HepG2 (cell line): ENCODE measurements around the gene HDGFL2.

Experiments used
- ATF3 ChIP-seq: sonication (generic); formaldehyde crosslinking; IDR thresholded peaks from 2 replicates; pipeline ENCODE4 v1.4.0; 2020; ENCODE audit warnings: missing genetic modification reagents
- CTCF ChIP-seq: sonication (generic); formaldehyde crosslinking; IDR thresholded peaks from 2 replicates; pipeline ENCODE4 v1.5.0; 2020; ENCODE audit warnings: mild to moderate bottlenecking, missing genetic modification reagents, moderate library complexity
- ETV6 ChIP-seq: sonication (generic); formaldehyde crosslinking; conservative IDR thresholded peaks from 2 replicates; pipeline ENCODE4 v1.4.0; 2020; ENCODE audit warnings: missing genetic modification reagents
- GTF2F1 ChIP-seq: fragments of 150-350 bp; IDR thresholded peaks from 2 replicates; pipeline ENCODE4 v1.6.1; 2014; ENCODE audit warnings: low read length
- MAZ ChIP-seq, 2 experiments: sonication (generic) in 1 of 2; formaldehyde crosslinking in 1 of 2; IDR thresholded peaks; 2 replicates each; pipeline versions ENCODE4 v1.5.0 to v1.6.1; 2012 to 2020; ENCODE audit warnings: low read depth in 2 of 2, mild to moderate bottlenecking in 2 of 2, borderline replicate concordance in 1 of 2, improper control_type of control experiment in 1 of 2, low read length in 1 of 2, missing genetic modification reagents in 1 of 2, moderate library complexity in 1 of 2
- NFIC ChIP-seq: IDR thresholded peaks from 2 replicates; pipeline ENCODE4 v1.6.1; 2012; ENCODE audit warnings: mild to moderate bottlenecking, low read length, inconsistent platforms
- REST ChIP-seq, 2 experiments: IDR thresholded peaks; 2 replicates each; pipeline ENCODE4 v1.6.1; 2011 to 2012; ENCODE audit warnings: low read length in 2 of 2, borderline replicate concordance in 1 of 2, low read depth in 1 of 2, mild to moderate bottlenecking in 1 of 2, moderate library complexity in 1 of 2

DNA sequence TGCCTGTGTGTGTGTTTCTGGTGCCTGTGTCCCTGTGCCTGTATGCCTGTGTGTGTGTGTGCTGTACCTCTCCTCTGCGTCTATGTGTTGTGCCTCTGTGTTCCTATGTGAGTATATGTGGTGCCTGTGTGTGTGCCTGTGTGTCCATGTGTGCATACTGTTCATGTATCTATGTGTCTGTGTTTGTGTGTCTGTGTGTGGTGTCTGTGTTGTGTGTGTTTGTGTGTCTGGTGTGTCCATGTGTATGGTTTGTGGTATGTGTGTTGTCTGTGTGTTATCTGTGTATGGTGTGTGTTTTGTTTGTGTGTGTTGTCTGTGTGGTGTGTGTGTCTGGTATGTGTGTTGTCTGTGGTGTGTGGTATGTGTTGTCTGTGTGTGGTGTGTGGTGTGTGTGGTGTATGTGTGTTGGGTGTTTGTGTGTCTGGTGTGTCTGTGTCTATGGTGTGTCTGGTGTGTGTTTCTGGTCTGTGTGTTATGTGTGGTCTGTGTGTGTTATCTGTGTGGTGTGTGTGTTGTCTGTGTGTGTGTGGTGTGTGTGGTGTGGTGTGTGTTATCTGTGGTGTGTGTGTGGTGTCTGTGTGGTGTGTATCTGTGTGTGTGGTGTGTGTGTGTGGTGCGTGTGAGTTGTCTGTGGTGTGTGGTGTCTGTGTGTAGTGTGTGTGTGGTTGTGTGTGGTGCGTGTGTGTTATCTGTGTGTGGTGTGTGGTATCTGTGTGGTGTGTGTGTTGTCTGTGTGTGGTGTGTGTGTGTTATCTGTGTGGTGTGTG is 20.4 kb downstream of the HDGFL2 start:
- TF ChIP-seq GTF2F1 = no peak
- no peak for TF ChIP-seq ETV6 (CRISPR knock-in tag)
- TF ChIP-seq NFIC = no peak
- no peak for TF ChIP-seq MAZ (IDR thresholded peaks at IDR 0.05; ENCODE audit: borderline replicate concordance, low read depth, low read length)
- no peak for TF ChIP-seq MAZ (CRISPR knock-in tag; IDR thresholded peaks at IDR 0.05; ENCODE audit: low read depth)
- TF ChIP-seq ATF3 (CRISPR knock-in tag) = no peak
- TF ChIP-seq CTCF = no peak
- TF ChIP-seq REST (IDR thresholded peaks at IDR 0.05; ENCODE audit: borderline replicate concordance in 1 of 2, low read depth in 1 of 2, low read length in 2 of 2) = no peak
